ENCODE data around the gene HES3. TPM values are rescaled to one million over a fixed set of nuclear protein-coding genes. Genes with fewer than 3 reads are reported as not detected.

The HES3 gene
- total and polyA plus RNA-seq, 2 of the 4 experiments (the other 2 are of a cell fraction) = not detected

DNA sequence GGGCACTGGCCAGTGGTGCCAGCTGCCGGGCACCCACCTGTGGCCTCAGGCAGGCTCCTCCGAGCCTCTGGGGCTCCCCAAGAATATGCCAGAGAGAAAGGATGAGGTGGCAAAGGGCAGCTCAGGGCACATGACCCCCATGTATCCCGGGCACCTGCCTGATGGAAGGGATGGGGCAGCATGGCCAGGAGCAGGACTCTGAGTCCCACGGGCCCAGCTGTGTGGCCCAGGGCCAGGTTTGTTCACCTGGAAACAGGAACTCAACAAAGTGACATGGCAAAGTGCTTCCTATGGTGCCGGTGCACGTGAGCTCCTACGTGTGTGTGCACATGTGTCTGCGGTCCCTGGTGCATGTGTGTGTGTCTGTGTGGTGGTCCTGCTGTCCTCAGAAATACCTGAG lies 26.4 kb downstream of the HES3 start:
- ATAC-seq (ENCODE audit: low read depth) (no peak), DNase-seq (no peak)
- H3K27ac ChIP-seq (ENCODE audit: insufficient read depth, low read length) = no peak overlapping the region
- H2AFZ ChIP-seq (replicated peaks; ENCODE audit: low read length, poor library complexity) = peak overlapping the region; percentile 46
- peaks cover 15% of the 10 kb centered on the region for H3K4me1 ChIP-seq (ENCODE audit: control insufficient read depth, insufficient read depth, low read length)
- no peaks in the 10 kb centered on the region for H3K27me3 ChIP-seq (ENCODE audit: control insufficient read depth, insufficient read depth, low read length)
- H3K4me3 ChIP-seq (ENCODE audit: insufficient read depth, low read depth, low read length) = no peak overlapping the region
- H3K4ac ChIP-seq (ENCODE audit: low read depth, low read length) = no peak overlapping the region
- in situ Hi-C loops (cut with MboI; ENCODE audit: low sequenced_read_pairs) (no loop called here), dilution Hi-C loops (cut with HindIII; ENCODE audit: low sequenced_read_pairs, unreplicated experiment) (no loop called here), intact Hi-C loops (cut with micrococcal nuclease) (no loop called here)
- H3K79me1 ChIP-seq (ENCODE audit: low read depth in 1 of 2, low read length in 2 of 2) = peaks cover 0 to 17% of the 10 kb centered on the region in 2 experiments; a peak in 1 of 4 replicates
- H3K9me1 ChIP-seq (ENCODE audit: insufficient read depth, low read length) = peaks cover 7% of the 10 kb centered on the region; the same call in 1 of the 2 replicates
- ChIA-PET CTCF (no interaction called here), POLR2A (ENCODE audit: unreplicated experiment) (no interaction called here)
- H3K4me2 ChIP-seq (ENCODE audit: low read depth, low read length) = no peak overlapping the region
- no peak overlapping the region for H2AK9ac ChIP-seq (replicated peaks; ENCODE audit: low read depth, low read length, poor library complexity)
- H2BK120ac ChIP-seq (ENCODE audit: low read depth, low read length) = no peak overlapping the region
- no peak overlapping the region for H2BK20ac ChIP-seq (ENCODE audit: low read depth, low read length)
- H4K8ac ChIP-seq (ENCODE audit: low read depth in 2 of 2, low read length in 2 of 2) = no peak overlapping the region
- no peak overlapping the region for H2AK5ac ChIP-seq (ENCODE audit: low read depth, low read length)
- no peak overlapping the region for H3K56ac ChIP-seq (ENCODE audit: extremely low read depth, insufficient read depth, low read length)
- H2BK5ac ChIP-seq (ENCODE audit: low read depth, low read length, poor library complexity, severe bottlenecking) = no peak overlapping the region
- no peak overlapping the region for H3K9ac ChIP-seq (ENCODE audit: low read depth, low read length)
- H3K18ac ChIP-seq (ENCODE audit: low read depth, low read length) = no peak overlapping the region
- H4K91ac ChIP-seq (ENCODE audit: insufficient read depth, low read depth, low read length) = no peak overlapping the region
- H4K5ac ChIP-seq (ENCODE audit: low read depth, low read length) = no peak overlapping the region
- BruUV-seq (replicated peaks) = no TSS peak
- H3K23ac ChIP-seq (ENCODE audit: low read depth, low read length) = no peak overlapping the region
- H3K14ac ChIP-seq (replicated peaks; ENCODE audit: low read depth, low read length) = no peak overlapping the region
- no peaks in the 10 kb centered on the region for H3K9me3 ChIP-seq (ENCODE audit: control insufficient read depth, insufficient read depth, low read length)
- peaks cover 8% of the 10 kb centered on the region for H4K20me1 ChIP-seq (ENCODE audit: insufficient read depth, low read length)
- TF ChIP-seq, protein P1, sequence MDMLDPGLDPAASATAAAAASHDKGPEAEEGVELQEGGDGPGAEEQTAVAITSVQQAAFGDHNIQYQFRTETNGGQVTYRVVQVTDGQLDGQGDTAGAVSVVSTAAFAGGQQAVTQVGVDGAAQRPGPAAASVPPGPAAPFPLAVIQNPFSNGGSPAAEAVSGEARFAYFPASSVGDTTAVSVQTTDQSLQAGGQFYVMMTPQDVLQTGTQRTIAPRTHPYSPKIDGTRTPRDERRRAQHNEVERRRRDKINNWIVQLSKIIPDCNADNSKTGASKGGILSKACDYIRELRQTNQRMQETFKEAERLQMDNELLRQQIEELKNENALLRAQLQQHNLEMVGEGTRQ (IDR thresholded peaks at IDR 0.05; ENCODE audit: low read depth, low read length) = no peak
- TF ChIP-seq MXI1 (IDR thresholded peaks at IDR 0.05; ENCODE audit: borderline replicate concordance, low read depth, low read length) (no peak), RAD21 (IDR thresholded peaks at IDR 0.05; ENCODE audit: low read length) (no peak), RFX5 (IDR thresholded peaks at IDR 0.05; ENCODE audit: low read depth, low read length) (no peak)
- WGBS, 2 experiments (ENCODE audit: extremely low coverage in 2 of 2, insufficient read length in 1 of 2) = 69% methylated on average over 6 of the region's 8 CpGs; no CpG with 5 or more reads in 1 of the 2 experiments
- H3K36me3 ChIP-seq (ENCODE audit: control insufficient read depth, insufficient read depth, low read length) = no peaks in the 10 kb centered on the region
- no peak overlapping the region for H2BK15ac ChIP-seq (ENCODE audit: low read depth, low read length)

Data from IMR-90 (cell line).